GM10248 (cell line): ENCODE data around the gene ZCCHC4.

Source experiments
- CTCF ChIA-PET: fragments of 300-600 bp; sonication (Branson Sonifier 250); formaldehyde crosslinking; extraction: SDS; loops from one replicate; lab custom pipeline; 2021; ENCODE audit warnings: antibody characterized with exemption; lab: Yijun Ruan, JAX
- POLR2A ChIA-PET: fragments of 350-650 bp; sonication (Branson Sonifier 250); formaldehyde crosslinking; extraction: SDS; loops from one replicate; lab custom pipeline; 2020; ENCODE audit warnings: antibody characterized with exemption; lab: Yijun Ruan, JAX
- DNase-seq: peaks from one replicate; pipeline ENCODE4 v3.0.0; 2012; ENCODE audit errors: extremely low spot score
- CTCF ChIP-seq: IDR thresholded peaks from 2 replicates; pipeline ENCODE4 v1.5.1; 2012; ENCODE audit warnings: mild to moderate bottlenecking, low read depth; ENCODE audit errors: extremely low read depth, missing control alignments, control extremely low read depth

The ZCCHC4 gene

GRCh38 chr4:25417014-25417413 is 104.4 kb downstream of the ZCCHC4 start:
- POLR2A ChIA-PET = no interaction called here
- TF ChIP-seq CTCF = no peak
- CTCF ChIA-PET = interaction anchor here (1.5 to 16.5 kb wide), 3 partner anchors 9 to 24 kb away, joined by 4 to 96 read pairs (median 7); no protein-coding TSS in a partner anchor
- DNase-seq = no peak
